IMR-90 (cell line): Measurements from ENCODE around the gene MICAL3. TPM values are rescaled to one million over a fixed set of nuclear protein-coding genes. Genes with fewer than 3 reads are reported as not detected.

Experiments used
- ATAC-seq: fragments of 200-7000 bp; cut with Tn5 transposase; 2 replicates; pipeline ENCODE4 v1.9.1; 2020; ENCODE audit warnings: low read depth, mild to moderate bottlenecking, moderate library complexity
- BruUV-seq: library from RNA; stranded (reverse); fragments of 400-500 nt; replicated peaks from 2 replicates; lab custom pipeline; 2021; lab: Mats Ljungman, UMichigan
- CTCF ChIA-PET: fragments of 300-600 bp; formaldehyde crosslinking; extraction: SDS; loops from one replicate; lab custom pipeline; 2021; ENCODE audit warnings: antibody characterized with exemption; lab: Yijun Ruan, JAX
- POLR2A ChIA-PET: fragments of 300-600 bp; sonication (Branson Sonifier 250); formaldehyde crosslinking; loops from one replicate; lab custom pipeline; 2022; ENCODE audit warnings: antibody characterized with exemption; ENCODE audit not compliant: unreplicated experiment; lab: Charles Lee
- DNase-seq: peaks from one replicate; pipeline ENCODE4 v3.0.0; 2013
- H2AFZ ChIP-seq: replicated peaks from 2 replicates; pipeline ENCODE3; 2013; ENCODE audit warnings: low read length, mild to moderate bottlenecking; ENCODE audit not compliant: poor library complexity
- H2AK5ac ChIP-seq: 2 replicates; pipeline ENCODE4 v1.6.1; 2013; ENCODE audit warnings: low read depth, low read length, inconsistent platforms
- H2AK9ac ChIP-seq: replicated peaks from 2 replicates; pipeline ENCODE3; 2013; ENCODE audit warnings: mild to moderate bottlenecking, low read depth, low read length, moderate library complexity; ENCODE audit not compliant: poor library complexity
- H2BK120ac ChIP-seq: 2 replicates; pipeline ENCODE4 v1.6.1; 2013; ENCODE audit warnings: low read depth, low read length, inconsistent platforms
- H2BK15ac ChIP-seq: 3 replicates; pipeline ENCODE4 v1.6.1; 2013; ENCODE audit warnings: low read depth, low read length, inconsistent platforms
- H2BK20ac ChIP-seq: 2 replicates; pipeline ENCODE4 v1.6.1; 2013; ENCODE audit warnings: low read depth, mild to moderate bottlenecking, inconsistent platforms, low read length, moderate library complexity
- H2BK5ac ChIP-seq: 2 replicates; pipeline ENCODE4 v1.6.1; 2013; ENCODE audit warnings: mild to moderate bottlenecking, low read depth, low read length, inconsistent platforms; ENCODE audit not compliant: poor library complexity, severe bottlenecking
- H3K14ac ChIP-seq: replicated peaks from 2 replicates; pipeline ENCODE4 v1.6.1; 2013; ENCODE audit warnings: low read depth, low read length, inconsistent platforms
- H3K18ac ChIP-seq: 2 replicates; pipeline ENCODE4 v1.6.1; 2013; ENCODE audit warnings: low read depth, low read length, control low read depth
- H3K23ac ChIP-seq: 2 replicates; pipeline ENCODE4 v1.6.1; 2013; ENCODE audit warnings: low read depth, low read length, inconsistent platforms
- H3K27ac ChIP-seq: 2 replicates; pipeline ENCODE4 v1.5.1; 2013; ENCODE audit warnings: mild to moderate bottlenecking, control low read depth, low read length; ENCODE audit not compliant: insufficient read depth
- H3K27me3 ChIP-seq: 2 replicates; pipeline ENCODE4 v1.6.1; 2013; ENCODE audit warnings: low read length; ENCODE audit not compliant: control insufficient read depth, insufficient read depth
- H3K36me3 ChIP-seq: 2 replicates; pipeline ENCODE4 v1.6.1; 2013; ENCODE audit warnings: low read length, mixed read lengths; ENCODE audit not compliant: control insufficient read depth, insufficient read depth
- H3K4ac ChIP-seq: 2 replicates; pipeline ENCODE4 v1.6.1; 2013; ENCODE audit warnings: low read depth, low read length, inconsistent platforms
- H3K4me1 ChIP-seq: 2 replicates; pipeline ENCODE4 v1.6.1; 2013; ENCODE audit warnings: low read length, mixed read lengths; ENCODE audit not compliant: control insufficient read depth, insufficient read depth
- H3K4me2 ChIP-seq: 2 replicates; pipeline ENCODE4 v1.6.1; 2013; ENCODE audit warnings: low read depth, mild to moderate bottlenecking, control low read depth, low read length, moderate library complexity
- H3K4me3 ChIP-seq: 2 replicates; pipeline ENCODE4 v1.5.1; 2013; ENCODE audit warnings: low read depth, mild to moderate bottlenecking, control low read depth, low read length, moderate library complexity; ENCODE audit not compliant: insufficient read depth
- H3K56ac ChIP-seq: 2 replicates; pipeline ENCODE4 v1.6.1; 2013; ENCODE audit warnings: low read length, inconsistent platforms; ENCODE audit not compliant: insufficient read depth; ENCODE audit errors: extremely low read depth
- H3K79me1 ChIP-seq, 2 experiments: 2 replicates each; pipeline ENCODE4 v1.6.1; 2013; ENCODE audit warnings: low read length in 2 of 2, inconsistent platforms in 1 of 2, low read depth in 1 of 2
- H3K9ac ChIP-seq: 2 replicates; pipeline ENCODE4 v1.6.1; 2013; ENCODE audit warnings: low read depth, low read length, control low read depth
- H3K9me1 ChIP-seq: 2 replicates; pipeline ENCODE4 v1.6.1; 2013; ENCODE audit warnings: low read length, inconsistent platforms; ENCODE audit not compliant: insufficient read depth
- H3K9me3 ChIP-seq: 2 replicates; pipeline ENCODE4 v1.6.1; 2013; ENCODE audit warnings: low read length; ENCODE audit not compliant: control insufficient read depth, insufficient read depth
- H4K20me1 ChIP-seq: 2 replicates; pipeline ENCODE4 v1.6.1; 2013; ENCODE audit warnings: low read length, inconsistent platforms; ENCODE audit not compliant: insufficient read depth
- H4K5ac ChIP-seq: 2 replicates; pipeline ENCODE4 v1.6.1; 2013; ENCODE audit warnings: mild to moderate bottlenecking, low read depth, low read length, control low read depth
- H4K8ac ChIP-seq, 2 experiments: 2 replicates each; pipeline ENCODE4 v1.6.1; 2013; ENCODE audit warnings: low read depth in 2 of 2, low read length in 2 of 2, control low read depth in 1 of 2, inconsistent platforms in 1 of 2
- H4K91ac ChIP-seq: 2 replicates; pipeline ENCODE4 v1.6.1; 2013; ENCODE audit warnings: low read depth, low read length, inconsistent platforms; ENCODE audit not compliant: insufficient read depth
- BHLHE40 ChIP-seq: fragments of 150-350 bp; IDR thresholded peaks from 2 replicates; pipeline ENCODE4 v1.6.1; 2016; ENCODE audit warnings: mild to moderate bottlenecking, low read depth, low read length
- CEBPB ChIP-seq: IDR thresholded peaks from 2 replicates; pipeline ENCODE4 v1.6.1; 2012; ENCODE audit warnings: low read depth, low read length, improper control_type of control experiment
- CHD1 ChIP-seq: IDR thresholded peaks from 2 replicates; pipeline ENCODE4 v1.6.1; 2012; ENCODE audit warnings: low read depth, low read length, improper control_type of control experiment
- FOS ChIP-seq: fragments of 150-350 bp; IDR thresholded peaks from 2 replicates; pipeline ENCODE4 v1.6.1; 2016; ENCODE audit warnings: low read depth, low read length
- MAFK ChIP-seq: IDR thresholded peaks from 2 replicates; pipeline ENCODE4 v1.6.1; 2012; ENCODE audit warnings: low read depth, low read length, improper control_type of control experiment
- MAZ ChIP-seq: IDR thresholded peaks from 2 replicates; pipeline ENCODE4 v1.6.1; 2012; ENCODE audit warnings: low read depth, mild to moderate bottlenecking, low read length, improper control_type of control experiment, moderate library complexity, borderline replicate concordance
- NFE2L2 ChIP-seq: fragments of 150-350 bp; IDR thresholded peaks from 2 replicates; pipeline ENCODE4 v1.6.1; 2016; ENCODE audit warnings: low read depth, mild to moderate bottlenecking, low read length
- POLR2A ChIP-seq: IDR thresholded peaks from 2 replicates; pipeline ENCODE4 v1.6.1; 2012; ENCODE audit warnings: mild to moderate bottlenecking, low read depth, low read length
- RAD21 ChIP-seq: IDR thresholded peaks from 2 replicates; pipeline ENCODE4 v1.6.1; 2012; ENCODE audit warnings: low read length, improper control_type of control experiment
- RCOR1 ChIP-seq: IDR thresholded peaks from 2 replicates; pipeline ENCODE4 v1.6.1; 2012; ENCODE audit warnings: mild to moderate bottlenecking, low read length, improper control_type of control experiment; ENCODE audit not compliant: insufficient replicate concordance
- RFX5 ChIP-seq: IDR thresholded peaks from 2 replicates; pipeline ENCODE4 v1.8.0; 2012; ENCODE audit warnings: low read depth, mild to moderate bottlenecking, low read length, moderate library complexity
- SMC3 ChIP-seq: fragments of 150-350 bp; IDR thresholded peaks from 2 replicates; pipeline ENCODE4 v1.6.1; 2016; ENCODE audit warnings: low read depth, mild to moderate bottlenecking, antibody characterized with exemption, low read length, moderate library complexity
- whole genome bisulfite sequencing, 2 experiments: methylation state at CpG; one replicate each; pipeline versions ENCODE4 v1.1.5 to v1.1.7; 2013; ENCODE audit warnings: missing lambda C conversion rate in 2 of 2; ENCODE audit not compliant: insufficient read length in 1 of 2; ENCODE audit errors: extremely low coverage in 2 of 2; 5-methylcytosine and 5-hydroxymethylcytosine counted together
- dilution Hi-C: fragments of 300-500 bp; cut with HindIII; formaldehyde crosslinking; loops from one replicate; pipeline ENCODE4 v1.14.3; 2018; ENCODE audit warnings: low sequenced_read_pairs; ENCODE audit not compliant: unreplicated experiment
- in situ Hi-C: fragments of 300-500 bp; cut with MboI; formaldehyde crosslinking; loops from 3 replicates; pipeline ENCODE4 v1.14.3; 2019; ENCODE audit warnings: low sequenced_read_pairs, inconsistent platforms, mixed read lengths
- intact Hi-C: fragments of 100-400 bp; cut with micrococcal nuclease; formaldehyde crosslinking; loops from 2 replicates; pipeline ENCODE4 v1.10.0; 2022
- polyA plus RNA-seq, 3 experiments: library from polyadenylated mRNA; depleted of rRNA; stranded (reverse); fragments of >200 nt; gene quantifications; 2 replicates each; pipeline ENCODE4 v1.2.3, GENCODE V29; 2012; ENCODE audit warnings: low replicate concordance in 1 of 3
- total RNA-seq: library from RNA; depleted of rRNA; stranded (reverse); fragments of >200 nt; gene quantifications from 2 replicates; pipeline ENCODE4 v1.2.3, GENCODE V29; 2012
- TF ChIP-seq, protein P1 (sequence below): conservative IDR thresholded peaks from 2 replicates; pipeline ENCODE4 v1.5.1; 2012; ENCODE audit warnings: mild to moderate bottlenecking, low read depth, low read length, improper control_type of control experiment
- TF ChIP-seq, protein P2 (sequence below): fragments of 150-350 bp; IDR thresholded peaks from 2 replicates; pipeline ENCODE4 v1.6.1; 2016; ENCODE audit warnings: low read depth, mild to moderate bottlenecking, low read length, moderate library complexity, borderline replicate concordance
- TF ChIP-seq, protein P3 (sequence below): fragments of 150-350 bp; IDR thresholded peaks from 2 replicates; pipeline ENCODE4 v1.6.1; 2017; ENCODE audit warnings: mild to moderate bottlenecking, antibody characterized with exemption, low read length, low read depth

MICAL3 gene
- total and polyA plus RNA-seq, 2 of the 4 experiments (the other 2 are of a cell fraction): 17.6 to 26.8 TPM

DNA sequence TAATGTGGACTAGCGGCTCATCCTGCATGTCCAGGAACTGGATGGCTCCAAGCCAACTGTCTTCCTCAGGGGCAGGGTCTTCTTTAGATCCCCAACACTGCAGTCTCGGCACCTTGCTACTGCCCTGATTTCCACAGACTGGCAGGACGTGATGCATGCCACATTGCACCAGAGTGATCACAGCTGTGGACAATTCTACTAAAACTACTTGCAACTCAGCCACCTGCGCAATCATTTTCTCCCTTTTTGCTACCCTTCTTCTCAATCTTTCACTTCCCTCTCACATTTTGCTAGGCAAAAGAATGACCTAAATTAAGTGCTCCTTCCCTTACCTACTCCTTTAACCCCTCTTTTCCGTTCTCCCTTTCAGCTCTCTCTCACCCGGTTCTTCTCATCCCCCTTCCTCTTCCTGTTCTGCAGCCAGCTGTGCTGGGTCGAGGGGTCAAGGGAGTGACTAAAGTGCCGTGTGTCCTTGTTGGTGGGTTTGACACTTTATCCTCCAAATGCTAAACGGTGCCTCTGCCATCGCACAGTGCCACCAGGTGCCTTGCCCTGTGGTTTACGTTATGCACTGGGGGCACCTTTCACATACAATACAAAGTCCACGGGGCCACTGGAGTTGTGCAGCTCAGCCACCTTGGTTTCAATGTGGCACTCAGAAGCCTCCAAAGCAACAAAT lies 42.0 kb upstream of the MICAL3 start:
- peak overlapping the region; percentile 33 for H2AK9ac ChIP-seq
- H3K27me3 ChIP-seq: no peaks in the 10 kb centered on the region
- H2AFZ ChIP-seq: no peak overlapping the region
- H4K8ac ChIP-seq: no peak overlapping the region
- H2BK15ac ChIP-seq: no peak overlapping the region
- no peak overlapping the region for H2BK120ac ChIP-seq
- no peak overlapping the region for H2BK20ac ChIP-seq
- POLR2A ChIA-PET: no interaction called here
- no peak overlapping the region for H4K5ac ChIP-seq
- no peaks in the 10 kb centered on the region for H4K20me1 ChIP-seq
- 0 out of 2 replicates have a peak overlapping the region, but pooled peaks have one; percentile 22 for H3K14ac ChIP-seq
- H3K9ac ChIP-seq: no peak overlapping the region
- H3K9me1 ChIP-seq: peaks cover 6% of the 10 kb centered on the region; the same call in 1 of the 2 replicates
- no peak overlapping the region for H2BK5ac ChIP-seq
- no peaks in the 10 kb centered on the region for H3K36me3 ChIP-seq
- in situ Hi-C loops: loop anchor here (5.0 to 25.0 kb wide), 3 partner anchors 74 to 504 kb away; partner anchors contain the start of gene SLC25A18
- no peak overlapping the region for H3K27ac ChIP-seq
- ATAC-seq (no peak), DNase-seq (no peak)
- CTCF ChIA-PET: interaction anchor here (2.4 kb wide), 1 partner anchor 10 kb away, joined by 12 read pairs; no protein-coding TSS in a partner anchor
- peaks cover 6% of the 10 kb centered on the region for H3K4me1 ChIP-seq
- no TSS peak for BruUV-seq
- no peak overlapping the region for H3K4me3 ChIP-seq
- no peak overlapping the region for H3K4ac ChIP-seq
- 65 to 100% methylated on average over 2 to 7 of the region's 12 CpGs for WGBS, 2 experiments
- H2AK5ac ChIP-seq: no peak overlapping the region
- H4K91ac ChIP-seq: no peak overlapping the region
- no peaks in the 10 kb centered on the region for H3K79me1 ChIP-seq
- H3K23ac ChIP-seq: no peak overlapping the region
- no peaks in the 10 kb centered on the region for H3K9me3 ChIP-seq
- H3K4me2 ChIP-seq: no peak overlapping the region
- dilution Hi-C loops: no loop called here
- H3K56ac ChIP-seq: no peak overlapping the region
- no peak overlapping the region for H3K18ac ChIP-seq
- intact Hi-C loops: no loop called here
- TF ChIP-seq POLR2A (no peak), NFE2L2 (no peak), BHLHE40 (no peak), MAFK (no peak), CEBPB (no peak), FOS (no peak), CHD1 (no peak), RAD21 (no peak), MAZ (no peak), RCOR1 (no peak), SMC3 (no peak), RFX5 (no peak)
- TF ChIP-seq, protein P1, sequence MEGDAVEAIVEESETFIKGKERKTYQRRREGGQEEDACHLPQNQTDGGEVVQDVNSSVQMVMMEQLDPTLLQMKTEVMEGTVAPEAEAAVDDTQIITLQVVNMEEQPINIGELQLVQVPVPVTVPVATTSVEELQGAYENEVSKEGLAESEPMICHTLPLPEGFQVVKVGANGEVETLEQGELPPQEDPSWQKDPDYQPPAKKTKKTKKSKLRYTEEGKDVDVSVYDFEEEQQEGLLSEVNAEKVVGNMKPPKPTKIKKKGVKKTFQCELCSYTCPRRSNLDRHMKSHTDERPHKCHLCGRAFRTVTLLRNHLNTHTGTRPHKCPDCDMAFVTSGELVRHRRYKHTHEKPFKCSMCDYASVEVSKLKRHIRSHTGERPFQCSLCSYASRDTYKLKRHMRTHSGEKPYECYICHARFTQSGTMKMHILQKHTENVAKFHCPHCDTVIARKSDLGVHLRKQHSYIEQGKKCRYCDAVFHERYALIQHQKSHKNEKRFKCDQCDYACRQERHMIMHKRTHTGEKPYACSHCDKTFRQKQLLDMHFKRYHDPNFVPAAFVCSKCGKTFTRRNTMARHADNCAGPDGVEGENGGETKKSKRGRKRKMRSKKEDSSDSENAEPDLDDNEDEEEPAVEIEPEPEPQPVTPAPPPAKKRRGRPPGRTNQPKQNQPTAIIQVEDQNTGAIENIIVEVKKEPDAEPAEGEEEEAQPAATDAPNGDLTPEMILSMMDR: no peak
- TF ChIP-seq, protein P2, sequence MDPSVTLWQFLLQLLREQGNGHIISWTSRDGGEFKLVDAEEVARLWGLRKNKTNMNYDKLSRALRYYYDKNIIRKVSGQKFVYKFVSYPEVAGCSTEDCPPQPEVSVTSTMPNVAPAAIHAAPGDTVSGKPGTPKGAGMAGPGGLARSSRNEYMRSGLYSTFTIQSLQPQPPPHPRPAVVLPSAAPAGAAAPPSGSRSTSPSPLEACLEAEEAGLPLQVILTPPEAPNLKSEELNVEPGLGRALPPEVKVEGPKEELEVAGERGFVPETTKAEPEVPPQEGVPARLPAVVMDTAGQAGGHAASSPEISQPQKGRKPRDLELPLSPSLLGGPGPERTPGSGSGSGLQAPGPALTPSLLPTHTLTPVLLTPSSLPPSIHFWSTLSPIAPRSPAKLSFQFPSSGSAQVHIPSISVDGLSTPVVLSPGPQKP: no peak
- TF ChIP-seq, protein P3, sequence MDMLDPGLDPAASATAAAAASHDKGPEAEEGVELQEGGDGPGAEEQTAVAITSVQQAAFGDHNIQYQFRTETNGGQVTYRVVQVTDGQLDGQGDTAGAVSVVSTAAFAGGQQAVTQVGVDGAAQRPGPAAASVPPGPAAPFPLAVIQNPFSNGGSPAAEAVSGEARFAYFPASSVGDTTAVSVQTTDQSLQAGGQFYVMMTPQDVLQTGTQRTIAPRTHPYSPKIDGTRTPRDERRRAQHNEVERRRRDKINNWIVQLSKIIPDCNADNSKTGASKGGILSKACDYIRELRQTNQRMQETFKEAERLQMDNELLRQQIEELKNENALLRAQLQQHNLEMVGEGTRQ: no peak
